GM18499 (cell line): ENCODE results near the gene ZFC3H1.
"Not testable (repeated sequence)": the region's sequence is repeated elsewhere in the genome, so short reads cannot be mapped to it uniquely, and the experiment has no call there.

Experiments used
- ATAC-seq: cut with Tn5 transposase; IDR thresholded peaks from one replicate; pipeline ENCODE4 v1.9.1; 2021; ENCODE audit warnings: moderate number of reproducible peaks; ENCODE audit not compliant: insufficient read depth, unreplicated experiment

ZFC3H1 gene

DNA sequence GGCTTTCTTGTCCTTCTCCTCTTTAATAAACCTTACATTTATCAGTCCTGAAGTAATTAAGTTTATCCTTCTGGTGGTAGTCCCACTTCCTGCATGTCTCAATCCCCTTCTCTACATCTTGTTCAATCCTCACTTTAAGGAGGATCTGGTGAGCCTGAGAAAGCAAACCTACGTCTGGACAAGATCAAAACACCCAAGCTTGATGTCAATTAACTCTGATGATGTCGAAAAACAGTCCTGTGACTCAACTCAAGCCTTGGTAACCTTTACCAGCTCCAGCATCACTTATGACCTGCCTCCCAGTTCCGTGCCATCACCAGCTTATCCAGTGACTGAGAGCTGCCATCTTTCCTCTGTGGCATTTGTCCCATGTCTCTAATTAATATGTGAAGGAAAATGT is 79.3 kb downstream of the ZFC3H1 start:
- no peak for ATAC-seq

DNA sequence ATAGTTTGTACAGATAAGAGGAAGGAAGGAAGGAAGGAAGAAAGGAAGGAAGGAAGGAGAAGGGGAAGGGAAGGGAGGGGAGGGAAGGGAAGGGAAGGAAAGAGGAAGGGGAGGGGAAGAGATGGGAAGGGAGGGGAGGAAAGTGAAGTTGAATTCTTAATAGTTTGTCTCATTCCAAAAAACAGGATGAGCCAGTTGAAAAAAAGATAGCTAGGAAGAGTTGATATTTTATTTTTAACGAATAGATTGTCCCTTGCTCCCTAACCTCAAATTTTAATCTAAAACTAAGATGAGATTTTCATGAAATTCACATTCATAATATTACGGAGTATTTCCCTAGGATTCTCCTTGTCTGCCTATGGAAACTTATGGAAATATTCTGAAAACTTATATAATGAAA is 80.7 kb downstream of the ZFC3H1 start:
- ATAC-seq: no peak

DNA sequence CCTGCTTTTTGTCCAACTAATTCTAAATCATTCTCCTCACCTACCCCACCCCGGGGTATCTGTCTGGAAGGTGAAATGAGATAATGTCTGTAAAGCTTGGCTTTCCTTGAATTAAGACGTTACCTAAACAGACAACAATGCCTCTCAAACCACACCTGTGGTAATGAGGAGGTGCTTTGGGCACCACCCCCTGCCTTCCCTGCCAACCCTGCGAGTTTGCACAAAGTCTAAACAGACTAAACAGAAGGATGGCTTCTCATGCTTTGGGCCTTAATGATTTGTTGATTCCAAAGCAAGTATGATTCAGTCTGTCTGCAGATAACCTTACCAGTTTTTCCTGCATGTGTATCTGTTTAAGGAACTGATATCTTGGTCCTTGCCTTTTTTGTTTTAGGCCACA is 82.4 kb downstream of the ZFC3H1 start:
- ATAC-seq: no peak

DNA sequence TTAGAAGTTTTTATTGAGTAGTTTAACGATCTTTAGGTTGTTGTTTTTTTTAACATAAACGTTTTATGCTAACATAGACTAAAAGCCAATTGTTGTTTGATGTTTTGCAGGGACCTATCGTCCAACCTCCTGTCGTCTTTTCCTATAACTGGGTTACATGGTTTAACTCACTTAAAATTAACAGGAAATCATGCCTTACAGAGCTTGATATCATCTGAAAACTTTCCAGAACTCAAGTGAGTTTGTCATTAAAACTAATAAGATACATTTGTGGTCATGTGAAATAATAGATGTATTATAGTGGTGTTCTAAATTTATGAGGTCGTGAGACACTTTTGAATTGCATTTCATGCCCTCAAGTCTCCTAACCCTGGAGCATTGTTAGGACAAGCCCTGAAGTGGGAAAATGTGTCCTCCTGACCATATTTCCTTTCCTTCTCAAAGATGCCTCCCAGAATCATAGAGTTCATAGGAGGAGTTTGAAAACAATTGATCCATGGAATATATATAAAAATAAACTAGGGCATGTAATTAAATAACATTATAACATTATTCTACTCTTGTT is 84.9 kb downstream of the ZFC3H1 start:
- no peak for ATAC-seq

DNA sequence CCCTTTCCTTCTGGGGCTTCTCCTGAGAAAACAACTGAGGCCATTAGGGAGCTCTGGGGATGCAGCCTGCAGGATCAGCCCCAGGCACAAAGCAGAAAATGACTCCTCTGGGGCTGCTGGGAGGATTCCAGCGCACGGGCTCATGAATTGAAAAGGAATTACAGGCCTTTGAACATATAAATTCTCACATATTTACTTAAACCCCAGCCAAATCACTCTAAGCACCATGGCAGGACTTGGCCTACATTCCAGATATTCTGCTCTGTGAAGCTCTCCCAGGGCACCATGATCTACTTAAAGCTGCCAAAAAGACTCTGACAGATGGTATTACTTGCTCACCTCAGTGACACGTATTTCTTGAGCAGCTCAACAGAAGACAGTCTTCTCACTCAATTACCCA is 87.2 kb downstream of the ZFC3H1 start:
- no peak for ATAC-seq

DNA sequence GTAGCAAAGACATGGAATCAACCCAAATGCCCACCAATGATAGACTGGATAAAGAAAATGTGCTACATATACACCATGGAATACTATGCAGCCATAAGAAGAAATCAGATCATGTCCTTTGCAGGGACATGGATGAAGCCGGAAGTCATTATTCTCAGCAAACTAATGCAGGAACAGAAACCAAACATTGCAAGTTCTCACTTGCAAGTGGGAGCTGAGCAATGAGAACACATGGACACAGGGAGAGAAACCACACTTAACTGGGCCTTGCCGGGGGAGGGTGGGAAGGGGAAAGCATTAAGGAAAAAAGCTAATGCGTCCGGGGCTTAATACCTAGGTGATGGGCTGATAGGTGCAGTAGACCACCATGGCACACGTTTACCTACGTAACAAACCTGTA is 93.8 kb downstream of the ZFC3H1 start:
- not testable (repeated sequence) for ATAC-seq

DNA sequence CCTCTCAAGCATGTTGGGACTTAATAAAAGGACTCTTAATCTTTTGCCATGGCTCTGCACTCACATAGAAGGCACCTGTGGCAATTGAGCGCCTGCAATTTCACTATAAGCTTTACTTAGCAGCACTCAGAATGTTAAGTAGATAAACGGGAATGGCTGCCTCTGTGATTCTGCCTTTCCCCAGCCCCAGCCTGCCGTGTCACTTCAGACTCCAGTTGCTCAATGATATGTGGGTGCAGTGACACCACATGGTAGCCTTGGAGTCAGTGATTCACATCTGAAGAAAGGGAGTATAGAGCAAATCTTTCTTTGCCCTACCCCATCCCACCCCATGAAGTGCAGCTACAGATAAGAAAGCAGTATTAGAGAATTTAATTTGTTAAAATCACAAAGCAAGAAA is 96.1 kb downstream of the ZFC3H1 start:
- no peak for ATAC-seq

DNA sequence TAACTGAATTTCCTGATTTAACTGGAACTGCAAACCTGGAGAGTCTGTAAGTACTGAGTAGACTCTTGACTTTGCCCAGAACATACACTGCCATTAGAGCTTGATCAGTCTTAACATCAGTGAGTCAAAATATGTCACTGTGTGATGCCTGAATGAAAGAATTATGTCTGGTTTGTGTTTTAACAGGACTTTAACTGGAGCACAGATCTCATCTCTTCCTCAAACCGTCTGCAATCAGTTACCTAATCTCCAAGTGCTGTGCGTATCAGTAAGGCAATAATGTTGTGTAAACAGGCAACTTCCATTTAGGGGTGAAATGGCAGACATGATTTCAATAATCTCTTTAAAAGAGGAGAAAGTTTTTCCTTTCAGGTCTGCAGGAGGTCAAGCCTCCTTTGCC is 97.0 kb downstream of the ZFC3H1 start:
- ATAC-seq: no peak

DNA sequence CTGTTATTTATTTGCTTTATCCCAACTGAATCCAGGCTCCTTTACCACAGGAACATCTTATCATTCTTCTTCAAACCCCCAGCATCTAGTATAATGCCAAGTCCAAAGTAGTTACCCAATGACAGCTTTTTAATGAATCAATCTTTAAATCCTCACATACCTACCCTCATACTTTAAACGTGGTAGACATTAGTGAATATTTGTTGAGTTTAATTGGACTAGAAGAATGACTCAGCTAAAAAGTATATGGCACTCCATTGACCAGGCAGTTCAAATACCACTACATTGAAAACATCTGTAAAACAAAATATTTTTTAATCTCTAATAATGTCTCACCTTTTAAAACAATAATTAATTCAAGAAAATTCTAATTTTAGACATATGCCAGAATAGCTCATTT is 98.1 kb downstream of the ZFC3H1 start:
- no peak for ATAC-seq

DNA sequence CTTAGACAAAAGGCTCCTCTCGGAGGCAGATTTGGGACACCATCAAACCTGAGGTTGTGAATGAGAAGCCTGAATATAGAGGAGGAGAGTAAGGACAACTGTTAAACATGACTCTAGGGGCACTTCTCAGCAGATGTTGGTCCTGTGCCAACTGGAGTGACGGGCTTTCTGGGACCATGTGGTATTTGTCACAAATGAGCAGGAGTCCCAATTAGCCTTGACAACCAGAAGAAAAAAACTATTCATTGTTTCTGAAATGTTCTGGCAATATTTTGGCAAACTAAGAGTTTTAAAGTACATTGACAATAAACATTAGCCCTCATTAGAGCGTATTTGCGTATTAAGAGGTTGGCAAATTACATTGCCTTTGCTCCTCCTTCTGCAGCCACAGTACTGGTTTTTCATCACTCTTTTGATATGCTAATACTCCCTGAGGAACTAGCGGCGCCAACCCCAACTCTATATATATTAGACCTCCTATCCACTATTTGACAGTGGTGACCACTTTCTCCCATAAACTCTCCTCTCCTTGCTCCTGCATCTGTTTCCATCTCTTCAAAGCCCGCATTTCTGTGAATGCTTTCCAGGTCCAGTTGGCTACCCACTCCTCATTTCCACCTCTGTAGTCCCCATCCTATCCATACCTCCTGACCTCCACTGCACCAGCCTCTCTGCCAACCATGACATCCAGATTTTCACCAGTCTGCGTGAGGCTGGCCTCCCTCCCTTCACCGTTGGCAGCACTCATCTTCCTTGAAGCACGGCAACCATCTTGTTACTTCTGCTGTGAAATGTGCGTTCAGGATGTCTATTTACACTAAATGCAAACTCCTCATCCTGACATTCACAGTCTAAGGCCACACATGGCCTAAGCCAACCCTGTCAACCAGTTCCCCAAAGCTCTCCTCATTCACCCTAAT is 100.7 kb downstream of the ZFC3H1 start:
- ATAC-seq: no peak
